Glomerular visceral epithelial cell (primary cell): ENCODE measurements around the gene LNP1.
"Not testable (repeated sequence)": the region's sequence is repeated elsewhere in the genome, so short reads cannot be mapped to it uniquely, and the experiment has no call there.

Source experiments
- DNase-seq: peaks from one replicate; pipeline ENCODE4 v3.0.0-alpha.2; 2016; ENCODE audit errors: extremely low spot score

Gene LNP1

DNA sequence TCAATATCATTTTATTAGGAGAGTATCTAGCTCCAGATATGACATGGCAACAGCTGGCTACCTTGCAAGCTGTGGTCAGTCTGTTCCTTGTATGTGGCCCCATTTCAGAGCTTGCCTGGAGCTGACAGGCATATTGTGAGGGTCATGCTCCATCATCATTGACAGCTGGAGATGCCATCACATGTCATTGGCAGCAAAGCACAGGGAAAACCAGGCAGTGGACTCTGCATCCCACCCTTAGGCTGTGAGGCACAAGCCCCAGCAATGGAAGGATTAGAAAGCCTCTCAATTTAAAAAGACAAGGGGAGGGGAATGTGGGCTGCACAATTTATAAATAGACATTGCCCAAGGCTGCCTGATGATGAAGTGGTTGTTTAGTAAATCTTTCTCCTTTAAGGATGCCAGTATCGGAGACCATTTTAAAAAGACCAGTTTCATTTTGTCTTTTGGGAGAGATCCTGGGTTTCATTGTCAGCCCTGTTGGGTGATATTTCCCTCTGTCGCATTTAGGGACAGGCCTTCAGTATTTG, 27.9 kb downstream of the LNP1 start:
- no peak for DNase-seq

DNA sequence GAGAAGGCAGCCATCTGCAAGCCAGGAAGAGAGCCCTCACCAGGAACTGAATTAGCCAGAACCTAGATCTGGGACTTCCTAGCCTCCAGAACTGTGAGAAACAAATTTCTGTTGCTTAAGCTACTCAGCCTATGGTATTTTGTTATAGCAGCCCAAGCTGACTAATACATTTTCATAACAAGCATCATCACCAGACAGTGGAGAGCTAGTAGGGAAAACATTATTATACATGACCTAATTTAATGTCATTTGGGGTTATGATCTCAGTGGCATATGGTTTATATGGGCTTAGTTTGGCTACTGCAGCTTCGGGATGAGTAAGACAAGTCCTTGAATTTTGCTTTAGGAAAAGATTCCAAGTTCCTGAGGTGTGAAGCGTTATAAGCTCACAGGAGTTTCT, 35.6 kb downstream of the LNP1 start:
- DNase-seq = no peak

DNA sequence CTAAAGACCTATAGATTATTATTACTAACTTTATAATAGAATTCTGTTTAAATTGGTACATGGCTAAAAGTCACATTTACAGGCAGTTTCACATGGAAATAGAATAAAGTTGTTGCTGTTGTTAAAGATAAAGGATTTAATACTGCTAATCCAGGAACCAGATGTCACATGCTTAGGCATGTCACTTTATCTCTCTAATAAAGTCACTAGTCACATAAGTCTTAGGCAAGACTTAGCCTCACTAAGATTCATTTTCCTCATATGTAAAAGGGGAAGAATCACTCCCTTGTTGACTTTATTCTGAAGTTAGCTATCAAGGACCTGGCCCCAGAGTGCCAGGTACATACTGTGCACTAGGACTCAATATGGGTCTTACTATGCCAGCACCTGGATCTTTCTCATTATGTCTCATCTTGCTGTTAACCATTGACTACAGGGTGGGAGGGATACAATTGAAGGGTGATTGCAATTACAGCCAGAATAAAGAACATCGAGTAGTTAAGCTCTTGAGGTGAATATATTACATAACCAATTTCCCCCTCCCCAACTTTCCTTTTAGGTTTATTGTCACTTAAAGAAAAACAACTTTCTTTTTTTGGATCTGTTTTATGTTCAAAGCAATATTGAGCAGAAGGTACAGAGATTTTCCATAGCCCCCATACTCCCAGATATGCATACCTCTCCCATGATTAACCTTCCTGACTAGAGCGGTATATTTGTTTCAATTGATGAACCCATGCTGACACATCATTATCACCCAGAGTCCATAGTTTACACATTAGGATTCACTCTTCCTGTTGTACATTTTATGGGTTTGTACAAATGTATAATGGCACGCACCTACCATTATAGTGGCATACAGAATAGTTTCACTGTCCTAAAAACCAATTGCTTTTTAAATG, 36.6 kb downstream of the LNP1 start:
- DNase-seq = no peak

DNA sequence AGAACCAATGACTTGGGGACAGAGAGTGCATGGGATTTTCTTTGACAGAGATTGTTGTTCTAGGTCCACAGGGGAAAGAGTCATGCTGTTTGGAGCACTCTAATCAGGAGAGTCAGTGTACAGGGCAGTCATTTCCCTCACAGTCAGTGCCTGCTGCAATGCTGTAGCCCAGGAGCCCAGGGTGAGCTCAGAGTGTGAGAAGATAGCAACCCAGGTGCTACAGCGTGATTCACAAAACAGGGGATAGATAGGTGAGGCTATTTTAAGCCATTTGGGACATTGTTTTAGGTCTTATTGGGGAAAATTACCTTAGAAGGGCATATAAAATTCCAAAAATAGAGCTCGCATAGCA, 37.3 kb downstream of the LNP1 start:
- no peak for DNase-seq

DNA sequence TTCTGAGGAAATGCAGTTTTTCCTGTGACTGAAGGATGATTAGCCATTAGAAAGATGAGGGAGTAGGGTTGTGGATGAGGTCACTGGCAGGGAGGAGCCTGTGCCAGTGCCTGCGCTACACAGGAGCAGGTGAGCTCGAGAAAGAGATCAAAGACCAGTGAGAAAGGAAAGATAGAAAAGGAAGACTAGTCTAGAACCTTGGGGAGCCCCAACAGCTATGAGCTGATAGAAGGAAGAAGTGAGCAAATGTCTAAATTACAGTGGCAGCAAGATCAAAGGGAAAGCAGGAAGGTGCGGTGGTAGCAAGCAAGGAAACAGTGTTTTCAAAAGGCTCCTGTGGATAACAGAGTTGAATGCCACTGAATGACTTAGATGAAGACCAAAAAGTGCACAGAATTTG, 39.6 kb downstream of the LNP1 start:
- no peak for DNase-seq

DNA sequence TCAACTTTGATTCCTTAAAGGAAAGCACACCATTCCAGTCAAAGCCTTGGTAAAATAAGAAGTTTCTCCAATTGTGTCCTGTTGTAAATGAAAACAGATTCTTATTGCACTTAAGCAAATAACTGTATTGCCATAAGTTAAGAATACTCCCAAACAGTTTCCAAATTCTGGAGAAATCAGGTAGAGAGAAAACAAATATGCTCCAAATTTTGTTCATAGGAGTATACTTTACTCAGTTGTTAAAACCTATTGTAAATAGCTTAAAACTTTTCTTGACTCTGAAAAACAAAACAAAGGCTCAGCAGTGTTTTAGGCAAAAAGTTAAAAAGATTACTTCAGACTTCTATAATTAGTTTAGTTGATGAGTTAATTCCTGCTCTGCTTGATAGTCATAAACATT, 42.4 kb downstream of the LNP1 start:
- no peak for DNase-seq

DNA sequence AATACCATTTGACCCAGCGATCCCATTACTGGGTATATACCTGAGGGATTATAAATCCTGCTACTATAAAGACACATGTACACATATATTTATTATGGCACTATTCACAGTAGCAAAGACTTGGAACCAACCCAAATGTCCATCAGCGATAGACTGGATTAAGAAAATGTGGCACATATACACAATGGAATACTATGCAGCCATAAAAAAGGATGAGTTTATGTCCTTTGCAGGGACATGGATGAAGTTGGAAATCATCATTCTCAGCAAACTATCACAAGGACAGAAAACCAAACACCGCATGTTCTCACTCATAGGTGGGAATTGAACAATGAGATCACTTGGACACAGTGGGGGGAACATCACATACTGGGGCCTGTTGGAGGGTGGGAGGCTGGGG, 45.7 kb downstream of the LNP1 start:
- DNase-seq = not testable (repeated sequence)

DNA sequence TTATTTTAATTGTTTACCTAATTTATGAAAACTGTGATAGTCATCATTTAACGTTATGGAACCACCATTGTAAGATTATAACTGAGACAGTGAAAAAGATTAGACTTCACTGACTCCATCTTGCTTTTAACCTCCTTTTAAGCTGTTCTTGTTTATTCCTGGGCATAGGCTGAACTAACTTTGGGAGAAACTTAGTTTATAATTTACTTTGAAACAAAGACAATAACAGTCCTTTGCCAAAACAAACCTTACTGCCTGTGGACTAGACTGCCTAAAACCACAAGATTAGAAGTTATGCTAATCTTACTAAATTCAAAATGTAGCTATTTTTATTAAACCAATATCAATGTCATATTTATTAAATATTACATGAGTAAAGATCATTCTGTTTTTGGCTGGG, 46.7 kb downstream of the LNP1 start:
- no peak for DNase-seq

GRCh38 chr3:100449214-100449613, 47.9 kb downstream of the LNP1 start:
- no peak for DNase-seq

DNA sequence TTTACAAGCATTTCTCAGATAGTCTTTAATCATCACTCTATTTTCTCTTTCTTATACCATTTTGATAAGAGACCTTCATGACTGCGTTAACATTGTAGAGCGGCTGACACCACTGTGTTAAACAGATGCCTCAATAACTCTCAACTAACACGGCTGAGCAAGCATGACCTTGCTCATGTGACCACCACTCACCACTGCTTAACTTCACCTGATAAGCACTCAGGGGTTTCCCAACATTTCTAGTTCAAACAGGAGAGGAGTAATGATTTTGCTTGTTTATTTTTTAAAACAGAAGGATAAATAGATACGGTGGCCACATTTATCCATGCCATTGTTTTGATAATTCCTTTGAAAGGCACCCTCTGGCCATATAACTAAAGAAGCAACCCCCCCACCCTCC, 53.3 kb downstream of the LNP1 start:
- no peak for DNase-seq

- DNase-seq = no peak
These were observed 54.7 kb downstream of the LNP1 start for GRCh38 chr3:100455841-100456550.

DNA sequence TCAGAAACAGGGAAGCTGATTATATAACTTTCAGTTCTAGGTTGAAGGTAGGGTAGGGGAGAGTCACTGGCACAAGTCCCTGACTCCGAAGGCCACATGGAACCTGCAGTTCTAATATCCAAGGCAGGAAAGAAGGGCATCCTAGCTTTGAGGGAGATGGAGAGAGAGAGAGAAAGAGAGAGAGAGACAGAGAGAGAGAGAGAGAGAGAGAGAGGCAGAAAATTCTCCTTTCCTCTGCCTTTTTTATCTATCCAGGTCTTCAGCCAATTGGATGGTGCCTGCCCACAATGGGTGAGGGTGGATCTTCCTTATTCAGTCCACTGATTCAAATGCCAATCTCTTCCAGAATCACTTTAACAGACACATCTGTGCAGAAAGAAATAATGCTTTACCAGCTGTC, 55.4 kb downstream of the LNP1 start:
- DNase-seq = no peak

- DNase-seq = no peak
These were observed 56.5 kb downstream of the LNP1 start for GRCh38 chr3:100457811-100458210.

DNA sequence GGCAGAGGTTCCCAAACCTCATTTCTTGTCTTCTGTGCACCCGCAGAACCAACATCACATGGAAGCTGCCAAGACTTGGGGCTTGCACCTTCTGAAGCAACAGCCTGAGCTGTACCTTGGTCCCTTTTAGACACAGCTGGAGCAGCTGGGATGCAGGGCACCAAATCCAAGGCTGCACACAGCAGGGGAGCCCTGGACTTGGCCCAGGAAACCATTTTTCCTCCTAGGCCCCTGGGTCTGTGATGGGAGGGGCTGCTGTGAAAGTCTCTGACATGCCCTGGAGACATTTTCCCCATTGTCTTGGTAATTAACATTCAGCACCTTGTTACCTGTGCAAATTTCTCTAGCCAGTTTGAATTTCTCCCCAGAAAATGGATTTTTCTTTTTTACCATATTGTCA, 57.5 kb downstream of the LNP1 start:
- DNase-seq = no peak

GRCh38 chr3:100463002-100463401, 61.7 kb downstream of the LNP1 start:
- DNase-seq = peak; percentile 63

GRCh38 chr3:100463646-100464155, 62.4 kb downstream of the LNP1 start:
- no peak for DNase-seq

- DNase-seq = peak; percentile 5
These were observed 64.8 kb downstream of the LNP1 start for GRCh38 chr3:100465892-100466777.

DNA sequence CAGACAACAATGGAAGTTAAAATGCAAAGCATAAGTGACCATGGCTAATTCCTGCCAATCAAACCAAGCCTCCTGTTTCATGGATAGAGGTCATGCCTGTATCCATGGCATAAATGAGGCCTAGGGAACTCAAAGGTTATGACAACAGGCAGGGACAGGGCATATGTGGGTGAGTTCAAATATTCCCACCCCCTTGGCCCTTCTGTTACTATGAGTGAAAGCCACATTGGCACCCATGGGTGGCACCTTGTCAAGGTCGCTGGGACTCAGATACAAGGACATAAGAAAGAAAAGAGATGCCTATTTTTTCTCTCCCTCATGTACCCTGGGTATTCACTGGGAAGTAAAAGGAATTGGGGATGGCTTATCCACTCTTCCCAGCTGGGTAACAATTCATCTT, 65.8 kb downstream of the LNP1 start:
- no peak for DNase-seq

- DNase-seq = no peak
These were observed 67.3 kb downstream of the LNP1 start for GRCh38 chr3:100468676-100469075.

GRCh38 chr3:100470951-100471350, 69.6 kb downstream of the LNP1 start:
- no peak for DNase-seq

DNA sequence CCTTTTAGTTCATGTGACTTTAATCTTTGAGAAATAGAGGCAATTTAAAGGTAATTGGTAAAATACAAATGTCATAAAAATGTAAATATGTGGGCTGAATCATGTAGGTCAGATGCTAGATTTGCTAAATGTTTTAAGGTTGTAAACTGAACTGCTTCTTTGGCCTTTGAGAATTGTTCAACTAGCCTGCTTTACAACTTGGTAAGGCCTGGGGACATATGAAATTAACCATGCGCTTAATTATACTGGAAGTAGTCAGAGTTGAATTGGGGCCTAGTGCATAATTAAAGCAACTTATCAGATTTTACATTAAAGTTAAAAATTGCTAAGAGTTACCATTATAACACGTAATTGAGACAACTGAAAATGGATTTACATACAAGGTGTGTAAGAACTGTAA, 70.1 kb downstream of the LNP1 start:
- no peak for DNase-seq

DNA sequence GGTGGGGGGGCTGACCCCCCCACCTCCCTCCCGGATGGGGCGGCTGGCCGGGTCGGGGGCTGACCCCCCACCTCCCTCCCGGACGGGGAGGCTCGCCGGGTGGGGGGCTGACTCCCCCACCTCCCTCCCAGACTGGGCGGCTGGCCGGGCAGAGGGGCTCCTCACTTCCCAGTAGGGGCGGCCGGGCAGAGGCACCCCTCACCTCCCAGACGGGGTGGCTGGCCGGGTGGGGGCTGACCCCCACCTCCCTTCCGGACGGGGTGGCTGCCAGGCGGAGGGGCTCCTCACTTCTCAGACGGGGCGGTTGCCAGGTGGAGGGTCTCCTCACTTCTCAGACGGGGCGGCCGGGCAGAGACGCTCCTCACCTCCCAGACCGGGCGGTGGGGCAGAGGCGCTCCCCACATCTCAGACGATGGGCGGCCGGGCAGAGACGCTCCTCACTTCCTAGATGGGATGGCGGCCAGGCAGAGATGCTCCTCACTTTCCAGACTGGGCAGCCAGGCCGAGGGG, 76.6 kb downstream of the LNP1 start:
- not testable (repeated sequence) for DNase-seq
